WTC11 (cell line): Measurements from ENCODE around the gene GNAL. TPM values are rescaled to one million over a fixed set of nuclear protein-coding genes. Genes with fewer than 3 reads are reported as not detected.

Source experiments
- ATAC-seq: fragments of 200-7000 bp; cut with Tn5 transposase; 2 replicates; pipeline ENCODE4 v1.10.0; 2021; ENCODE audit warnings: mild to moderate bottlenecking, moderate library complexity
- CTCF ChIA-PET: fragments of 300-600 bp; sonication (Branson Sonifier 250); formaldehyde crosslinking; loops from one replicate; lab custom pipeline; 2021; ENCODE audit warnings: antibody characterized with exemption; lab: Charles Lee
- POLR2A ChIA-PET: fragments of 350-600 bp; sonication (Branson Sonifier 250); formaldehyde crosslinking; loops from one replicate; lab custom pipeline; 2021; ENCODE audit warnings: antibody characterized with exemption; lab: Charles Lee
- DNase-seq: peaks from one replicate; pipeline ENCODE4 v3.0.0; 2021; ENCODE audit warnings: low spot score
- H3K27ac Mint-ChIP-seq: 2 replicates; pipeline ENCODE4 v1.8.0; 2021; ENCODE audit warnings: mixed read lengths
- H3K27me3 Mint-ChIP-seq: 2 replicates; pipeline ENCODE4 v1.8.0; 2021; ENCODE audit warnings: low read depth, mild to moderate bottlenecking, moderate library complexity, mixed read lengths
- H3K36me3 Mint-ChIP-seq: 2 replicates; pipeline ENCODE4 v1.8.0; 2021; ENCODE audit warnings: mixed read lengths
- H3K4me1 Mint-ChIP-seq: 2 replicates; pipeline ENCODE4 v1.8.0; 2022; ENCODE audit warnings: mixed read lengths
- H3K4me3 Mint-ChIP-seq: 2 replicates; pipeline ENCODE4 v1.8.0; 2021; ENCODE audit warnings: mild to moderate bottlenecking, moderate library complexity, mixed read lengths
- H3K9me3 Mint-ChIP-seq: 2 replicates; pipeline ENCODE4 v1.8.0; 2021; ENCODE audit warnings: mixed read lengths
- ATF1 ChIP-seq: sonication (generic); formaldehyde crosslinking; IDR thresholded peaks from 2 replicates; pipeline ENCODE4 v1.8.1; 2023; ENCODE audit warnings: mild to moderate bottlenecking, moderate library complexity, missing genetic modification reagents
- CREB1 ChIP-seq: sonication (generic); formaldehyde crosslinking; IDR thresholded peaks from 2 replicates; pipeline ENCODE4 v1.8.0; 2023; ENCODE audit warnings: mild to moderate bottlenecking, missing genetic modification reagents
- ELF4 ChIP-seq: sonication (generic); formaldehyde crosslinking; IDR thresholded peaks from 2 replicates; pipeline ENCODE4 v1.8.1; 2022; ENCODE audit warnings: low read depth, mild to moderate bottlenecking, moderate library complexity, missing genetic modification reagents
- FOXP1 ChIP-seq: sonication (generic); formaldehyde crosslinking; IDR thresholded peaks from 2 replicates; pipeline ENCODE4 v1.8.0; 2022; ENCODE audit warnings: missing genetic modification reagents, mild to moderate bottlenecking, moderate library complexity, borderline replicate concordance
- IRF2 ChIP-seq: sonication (generic); formaldehyde crosslinking; IDR thresholded peaks from 2 replicates; pipeline ENCODE4 v1.8.0; 2022; ENCODE audit warnings: low read depth, missing genetic modification reagents, borderline replicate concordance
- NR1H2 ChIP-seq: sonication (generic); formaldehyde crosslinking; IDR thresholded peaks from 2 replicates; pipeline ENCODE4 v1.9.0; 2021; ENCODE audit warnings: mild to moderate bottlenecking, moderate library complexity, missing genetic modification reagents
- OVOL2 ChIP-seq: fragments of 250-450 bp; sonication (Bioruptor Pico); IDR thresholded peaks from 2 replicates; pipeline ENCODE4 v1.9.0; 2021; ENCODE audit warnings: mild to moderate bottlenecking, borderline replicate concordance
- SMAD3 ChIP-seq: sonication (generic); formaldehyde crosslinking; IDR thresholded peaks from 2 replicates; pipeline ENCODE4 v1.8.0; 2022; ENCODE audit warnings: missing genetic modification reagents, mild to moderate bottlenecking, borderline replicate concordance
- SP1 ChIP-seq: sonication (generic); formaldehyde crosslinking; conservative IDR thresholded peaks from 2 replicates; pipeline ENCODE4 v1.8.1; 2022; ENCODE audit warnings: missing genetic modification reagents
- TEAD1 ChIP-seq: sonication (generic); formaldehyde crosslinking; IDR thresholded peaks from 2 replicates; pipeline ENCODE4 v1.8.0; 2022; ENCODE audit warnings: mild to moderate bottlenecking, missing genetic modification reagents
- TEAD4 ChIP-seq: sonication (generic); formaldehyde crosslinking; IDR thresholded peaks from 2 replicates; pipeline ENCODE4 v1.8.0; 2022; ENCODE audit warnings: mild to moderate bottlenecking, missing genetic modification reagents
- TP53 ChIP-seq: sonication (generic); formaldehyde crosslinking; IDR thresholded peaks from 2 replicates; pipeline ENCODE4 v1.8.1; 2023; ENCODE audit warnings: mild to moderate bottlenecking, missing genetic modification reagents
- ZBTB21 ChIP-seq: sonication (generic); formaldehyde crosslinking; IDR thresholded peaks from 2 replicates; pipeline ENCODE4 v1.8.1; 2023; ENCODE audit warnings: mild to moderate bottlenecking, missing genetic modification reagents, borderline replicate concordance
- ZNF138 ChIP-seq: sonication (generic); formaldehyde crosslinking; conservative IDR thresholded peaks from 2 replicates; pipeline ENCODE4 v1.8.1; 2022; ENCODE audit warnings: mild to moderate bottlenecking, moderate library complexity, missing genetic modification reagents
- ZNF219 ChIP-seq: sonication (generic); formaldehyde crosslinking; IDR thresholded peaks from 2 replicates; pipeline ENCODE4 v1.8.0; 2023; ENCODE audit warnings: missing genetic modification reagents, mild to moderate bottlenecking, borderline replicate concordance
- ZNF423 ChIP-seq: fragments of 250-450 bp; sonication (Bioruptor Pico); IDR thresholded peaks from 2 replicates; pipeline ENCODE4 v2.1.2; 2022; ENCODE audit warnings: mild to moderate bottlenecking, moderate library complexity
- total RNA-seq: library from RNA; stranded (reverse); gene quantifications from 3 replicates; pipeline ENCODE4 v1.2.3, GENCODE V29; 2021
- TF ChIP-seq, protein P1 (sequence below): fragments of 250-450 bp; sonication (Bioruptor Pico); IDR thresholded peaks from 2 replicates; pipeline ENCODE4 v1.9.0; 2021; ENCODE audit warnings: mild to moderate bottlenecking
- TF ChIP-seq, protein P2 (sequence below): fragments of 250-450 bp; sonication (Bioruptor Pico); IDR thresholded peaks from 2 replicates; pipeline ENCODE4 v1.9.0; 2021; ENCODE audit warnings: mild to moderate bottlenecking, borderline replicate concordance
- TF ChIP-seq, protein P3 (sequence below): sonication (generic); formaldehyde crosslinking; IDR thresholded peaks from 2 replicates; pipeline ENCODE4 v1.8.0; 2023; ENCODE audit warnings: missing genetic modification reagents
- TF ChIP-seq, protein P4 (sequence below): fragments of 250-450 bp; sonication (Bioruptor Pico); IDR thresholded peaks from 2 replicates; pipeline ENCODE4 v2.1.2; 2022; ENCODE audit warnings: mild to moderate bottlenecking, moderate library complexity

The GNAL gene
- total RNA-seq, 1 experiment from 2014 or later = 22.3 TPM

DNA sequence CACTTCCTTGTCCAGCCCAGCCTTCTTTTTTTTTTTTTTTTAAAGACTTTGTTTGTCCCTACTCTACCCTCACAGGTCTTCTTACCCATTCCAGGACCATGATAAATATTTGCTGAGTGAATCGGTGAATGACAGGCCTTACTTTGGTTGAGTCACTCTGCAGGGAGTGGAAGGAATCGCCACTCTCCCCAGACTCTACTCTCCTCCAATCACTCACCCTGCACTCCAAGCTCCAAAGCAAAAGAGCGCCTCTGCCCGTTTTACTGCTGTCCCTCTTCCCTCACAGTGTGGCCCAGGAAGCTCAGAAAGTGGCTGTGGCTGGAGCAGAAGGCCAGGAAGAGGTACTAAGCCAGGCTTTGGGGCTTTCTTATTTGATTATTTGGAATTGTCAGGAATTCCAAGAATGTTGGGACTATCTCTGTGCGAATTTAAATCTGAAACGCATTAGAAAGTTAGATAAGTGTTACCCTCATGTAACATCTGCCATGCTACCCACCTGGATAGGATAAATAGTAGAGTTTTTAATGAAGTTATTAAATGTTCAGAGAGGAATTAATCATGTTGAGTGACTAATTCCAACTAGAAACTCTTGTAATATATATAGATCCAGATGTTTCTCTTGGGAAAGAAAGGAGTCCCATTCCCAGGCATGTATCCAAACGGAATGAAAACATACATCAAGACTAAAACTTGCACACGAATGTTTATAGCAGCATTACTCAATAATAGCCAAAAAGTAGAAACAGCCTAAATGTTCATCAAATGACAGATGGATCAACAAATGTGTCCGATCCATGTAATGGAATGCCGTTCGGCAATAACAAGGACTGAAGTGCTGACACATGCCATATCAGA is 119.2 kb downstream of the GNAL start:
- Mint-ChIP-seq H3K9me3 (no peaks in the 10 kb centered on the region), H3K36me3 (no peaks in the 10 kb centered on the region)
- peak; percentile 50 for DNase-seq

DNA sequence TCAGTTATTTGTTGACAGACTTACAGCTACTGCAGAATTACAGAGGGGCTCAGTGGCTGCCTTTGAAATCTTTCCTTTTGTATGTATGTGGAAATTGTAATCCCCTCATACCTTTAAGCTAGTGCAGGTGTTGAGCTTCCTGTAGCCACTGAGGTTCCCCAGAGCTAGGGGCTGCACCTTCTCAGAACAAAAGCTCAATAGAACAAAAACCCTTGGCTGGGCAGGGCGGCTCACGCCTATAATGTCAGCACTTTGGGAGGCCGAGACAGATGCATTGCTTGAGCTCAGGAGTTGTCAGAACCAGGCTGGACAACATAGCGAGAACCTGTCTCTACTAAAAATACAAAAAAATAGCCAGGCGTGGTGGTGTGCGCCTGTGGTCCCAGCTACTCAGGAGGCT is 120.8 kb downstream of the GNAL start:
- no peaks in the 10 kb centered on the region for H3K9me3 Mint-ChIP-seq
- H3K4me1 Mint-ChIP-seq = peaks cover 63% of the 10 kb centered on the region
- ATAC-seq (peak; percentile 54), DNase-seq (no peak)
- H3K27me3 Mint-ChIP-seq = no peaks in the 10 kb centered on the region
- ChIA-PET CTCF (interaction anchor here (0.6 to 3.2 kb wide), 13 partner anchors 14 to 427 kb away, joined by 3 to 9 read pairs (median 5); no protein-coding TSS in a partner anchor), POLR2A (interaction anchor here (0.6 kb wide), 2 partner anchors 22 to 61 kb away, joined by 3 read pairs; no protein-coding TSS in a partner anchor)
- TF ChIP-seq NR1H2 (CRISPR knock-in tag) (no peak), ZBTB21 (CRISPR knock-in tag) (no peak)
- H3K27ac Mint-ChIP-seq = peak overlapping the region; percentile 93
- no peaks in the 10 kb centered on the region for H3K36me3 Mint-ChIP-seq
- H3K4me3 Mint-ChIP-seq = no peak overlapping the region

More for the DNA sequence above, 119.2 kb downstream of the GNAL start:
- ChIA-PET POLR2A (interaction anchor here (0.9 kb wide), 1 partner anchor 119 kb away, joined by 3 read pairs; the partner anchor contains the start of gene GNAL), CTCF (interaction anchor here (0.6 to 3.2 kb wide), 6 partner anchors 19 to 153 kb away, joined by 3 to 9 read pairs (median 4); no protein-coding TSS in a partner anchor)
- H3K4me1 Mint-ChIP-seq = peaks cover 63% of the 10 kb centered on the region
- peak overlapping the region; percentile 93 for H3K27ac Mint-ChIP-seq
- peak overlapping the region; percentile 37 for H3K4me3 Mint-ChIP-seq
- peak; percentile 92 for ATAC-seq
- no peaks in the 10 kb centered on the region for H3K27me3 Mint-ChIP-seq
- no peak for TF ChIP-seq ATF1 (CRISPR knock-in tag)
- TF ChIP-seq, protein P1, sequence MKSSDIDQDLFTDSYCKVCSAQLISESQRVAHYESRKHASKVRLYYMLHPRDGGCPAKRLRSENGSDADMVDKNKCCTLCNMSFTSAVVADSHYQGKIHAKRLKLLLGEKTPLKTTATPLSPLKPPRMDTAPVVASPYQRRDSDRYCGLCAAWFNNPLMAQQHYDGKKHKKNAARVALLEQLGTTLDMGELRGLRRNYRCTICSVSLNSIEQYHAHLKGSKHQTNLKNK (CRISPR knock-in tag) = no peak
- TF ChIP-seq ELF4 (CRISPR knock-in tag) = no peak
- TF ChIP-seq ZNF219 (CRISPR knock-in tag) = no peak
- TF ChIP-seq, protein P2, sequence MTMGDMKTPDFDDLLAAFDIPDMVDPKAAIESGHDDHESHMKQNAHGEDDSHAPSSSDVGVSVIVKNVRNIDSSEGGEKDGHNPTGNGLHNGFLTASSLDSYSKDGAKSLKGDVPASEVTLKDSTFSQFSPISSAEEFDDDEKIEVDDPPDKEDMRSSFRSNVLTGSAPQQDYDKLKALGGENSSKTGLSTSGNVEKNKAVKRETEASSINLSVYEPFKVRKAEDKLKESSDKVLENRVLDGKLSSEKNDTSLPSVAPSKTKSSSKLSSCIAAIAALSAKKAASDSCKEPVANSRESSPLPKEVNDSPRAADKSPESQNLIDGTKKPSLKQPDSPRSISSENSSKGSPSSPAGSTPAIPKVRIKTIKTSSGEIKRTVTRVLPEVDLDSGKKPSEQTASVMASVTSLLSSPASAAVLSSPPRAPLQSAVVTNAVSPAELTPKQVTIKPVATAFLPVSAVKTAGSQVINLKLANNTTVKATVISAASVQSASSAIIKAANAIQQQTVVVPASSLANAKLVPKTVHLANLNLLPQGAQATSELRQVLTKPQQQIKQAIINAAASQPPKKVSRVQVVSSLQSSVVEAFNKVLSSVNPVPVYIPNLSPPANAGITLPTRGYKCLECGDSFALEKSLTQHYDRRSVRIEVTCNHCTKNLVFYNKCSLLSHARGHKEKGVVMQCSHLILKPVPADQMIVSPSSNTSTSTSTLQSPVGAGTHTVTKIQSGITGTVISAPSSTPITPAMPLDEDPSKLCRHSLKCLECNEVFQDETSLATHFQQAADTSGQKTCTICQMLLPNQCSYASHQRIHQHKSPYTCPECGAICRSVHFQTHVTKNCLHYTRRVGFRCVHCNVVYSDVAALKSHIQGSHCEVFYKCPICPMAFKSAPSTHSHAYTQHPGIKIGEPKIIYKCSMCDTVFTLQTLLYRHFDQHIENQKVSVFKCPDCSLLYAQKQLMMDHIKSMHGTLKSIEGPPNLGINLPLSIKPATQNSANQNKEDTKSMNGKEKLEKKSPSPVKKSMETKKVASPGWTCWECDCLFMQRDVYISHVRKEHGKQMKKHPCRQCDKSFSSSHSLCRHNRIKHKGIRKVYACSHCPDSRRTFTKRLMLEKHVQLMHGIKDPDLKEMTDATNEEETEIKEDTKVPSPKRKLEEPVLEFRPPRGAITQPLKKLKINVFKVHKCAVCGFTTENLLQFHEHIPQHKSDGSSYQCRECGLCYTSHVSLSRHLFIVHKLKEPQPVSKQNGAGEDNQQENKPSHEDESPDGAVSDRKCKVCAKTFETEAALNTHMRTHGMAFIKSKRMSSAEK (CRISPR knock-in tag) = no peak
- TF ChIP-seq IRF2 (CRISPR knock-in tag) = no peak
- TF ChIP-seq, protein P3, sequence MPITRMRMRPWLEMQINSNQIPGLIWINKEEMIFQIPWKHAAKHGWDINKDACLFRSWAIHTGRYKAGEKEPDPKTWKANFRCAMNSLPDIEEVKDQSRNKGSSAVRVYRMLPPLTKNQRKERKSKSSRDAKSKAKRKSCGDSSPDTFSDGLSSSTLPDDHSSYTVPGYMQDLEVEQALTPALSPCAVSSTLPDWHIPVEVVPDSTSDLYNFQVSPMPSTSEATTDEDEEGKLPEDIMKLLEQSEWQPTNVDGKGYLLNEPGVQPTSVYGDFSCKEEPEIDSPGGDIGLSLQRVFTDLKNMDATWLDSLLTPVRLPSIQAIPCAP (CRISPR knock-in tag) = no peak
- no peak for TF ChIP-seq TP53 (CRISPR knock-in tag)
- no peak for TF ChIP-seq OVOL2 (CRISPR knock-in tag)
- TF ChIP-seq SP1 (CRISPR knock-in tag) = no peak
- TF ChIP-seq SMAD3 (CRISPR knock-in tag) = no peak
- peak; percentile 67; the same call in 1 of the 2 replicates for TF ChIP-seq TEAD1 (CRISPR knock-in tag)
- TF ChIP-seq ZNF423 (CRISPR knock-in tag) = 0 out of 2 replicates have a peak, but pooled peaks have one; percentile 12
- no peak for TF ChIP-seq CREB1 (CRISPR knock-in tag)
- peak; percentile 54; the same call in 1 of the 2 replicates for TF ChIP-seq TEAD4 (CRISPR knock-in tag)
- TF ChIP-seq FOXP1 (CRISPR knock-in tag) = no peak
- no peak for TF ChIP-seq ZNF138 (CRISPR knock-in tag)
- TF ChIP-seq, protein P4, sequence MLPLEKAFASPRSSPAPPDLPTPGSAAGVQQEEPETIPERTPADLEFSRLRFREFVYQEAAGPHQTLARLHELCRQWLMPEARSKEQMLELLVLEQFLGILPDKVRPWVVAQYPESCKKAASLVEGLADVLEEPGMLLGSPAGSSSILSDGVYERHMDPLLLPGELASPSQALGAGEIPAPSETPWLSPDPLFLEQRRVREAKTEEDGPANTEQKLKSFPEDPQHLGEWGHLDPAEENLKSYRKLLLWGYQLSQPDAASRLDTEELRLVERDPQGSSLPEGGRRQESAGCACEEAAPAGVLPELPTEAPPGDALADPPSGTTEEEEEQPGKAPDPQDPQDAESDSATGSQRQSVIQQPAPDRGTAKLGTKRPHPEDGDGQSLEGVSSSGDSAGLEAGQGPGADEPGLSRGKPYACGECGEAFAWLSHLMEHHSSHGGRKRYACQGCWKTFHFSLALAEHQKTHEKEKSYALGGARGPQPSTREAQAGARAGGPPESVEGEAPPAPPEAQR (CRISPR knock-in tag) = no peak
